Peyer's patch (tissue), 4 donors: ENCODE results near the gene PRR5L.

Source experiments
- POLR2A ChIP-seq, 2 donors: fragments of 450-650 bp; IDR thresholded peaks; one replicate each; pipeline ENCODE4 v1.5.1; 2017; ENCODE audit warnings: antibody characterized with exemption in 2 of 2, mild to moderate bottlenecking in 2 of 2, moderate library complexity in 2 of 2
- TF ChIP-seq, protein P1 (sequence below), 6 experiments: fragments of 450-650 bp in 4 of 6; fragments of 200-600 bp in 2 of 6; sonication (generic) in 1 of 6; IDR thresholded peaks; one replicate each; pipeline ENCODE4 v1.5.1; 2017 to 2019; ENCODE audit warnings: antibody characterized with exemption in 6 of 6, mild to moderate bottlenecking in 3 of 6, moderate library complexity in 1 of 6

DNA sequence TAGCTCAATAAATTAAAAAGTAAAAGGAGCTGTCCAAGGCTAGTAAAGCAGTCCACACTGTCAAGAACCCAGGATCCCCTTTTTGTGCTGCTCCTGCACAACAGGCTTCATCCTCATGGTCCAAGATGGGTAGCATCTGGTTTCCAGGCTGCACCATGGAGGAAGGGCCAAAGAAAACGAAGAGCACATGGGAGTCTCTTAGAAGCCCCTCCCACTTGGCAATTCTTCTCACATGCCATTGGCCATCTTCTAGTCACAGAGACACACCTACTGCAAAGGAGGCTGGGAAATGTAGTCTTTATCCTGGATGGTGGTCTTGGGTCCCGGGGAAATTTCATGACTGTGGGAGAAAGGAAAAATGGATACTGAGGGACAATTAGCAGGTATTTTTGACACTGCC, 37.8 kb downstream of the PRR5L start:
- TF ChIP-seq, protein P1, sequence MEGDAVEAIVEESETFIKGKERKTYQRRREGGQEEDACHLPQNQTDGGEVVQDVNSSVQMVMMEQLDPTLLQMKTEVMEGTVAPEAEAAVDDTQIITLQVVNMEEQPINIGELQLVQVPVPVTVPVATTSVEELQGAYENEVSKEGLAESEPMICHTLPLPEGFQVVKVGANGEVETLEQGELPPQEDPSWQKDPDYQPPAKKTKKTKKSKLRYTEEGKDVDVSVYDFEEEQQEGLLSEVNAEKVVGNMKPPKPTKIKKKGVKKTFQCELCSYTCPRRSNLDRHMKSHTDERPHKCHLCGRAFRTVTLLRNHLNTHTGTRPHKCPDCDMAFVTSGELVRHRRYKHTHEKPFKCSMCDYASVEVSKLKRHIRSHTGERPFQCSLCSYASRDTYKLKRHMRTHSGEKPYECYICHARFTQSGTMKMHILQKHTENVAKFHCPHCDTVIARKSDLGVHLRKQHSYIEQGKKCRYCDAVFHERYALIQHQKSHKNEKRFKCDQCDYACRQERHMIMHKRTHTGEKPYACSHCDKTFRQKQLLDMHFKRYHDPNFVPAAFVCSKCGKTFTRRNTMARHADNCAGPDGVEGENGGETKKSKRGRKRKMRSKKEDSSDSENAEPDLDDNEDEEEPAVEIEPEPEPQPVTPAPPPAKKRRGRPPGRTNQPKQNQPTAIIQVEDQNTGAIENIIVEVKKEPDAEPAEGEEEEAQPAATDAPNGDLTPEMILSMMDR (IDR thresholded peaks at IDR 0.05), result no peak
- no peak for TF ChIP-seq POLR2A (IDR thresholded peaks at IDR 0.05)
